Fibroblast of skin of back (primary cell): ENCODE data around the gene NAT16. TPM values are rescaled to one million over a fixed set of nuclear protein-coding genes. Genes with fewer than 3 reads are reported as not detected.

Source experiments
- DNase-seq: peaks from one replicate; pipeline ENCODE4 v3.0.0-alpha.2; 2013
- polyA plus RNA-seq, 2 experiments: library from polyadenylated mRNA; unstranded; fragments of 120-200 nt; gene quantifications; one replicate each; pipeline ENCODE4 v1.2.1, GENCODE V29; 2013; ENCODE audit not compliant: insufficient read length in 2 of 2

The NAT16 gene
- polyA plus RNA-seq (2013, experiment 1 of 2; ENCODE audit: insufficient read length): 0.10 TPM
- 0.17 TPM for polyA plus RNA-seq (2013, experiment 2 of 2; ENCODE audit: insufficient read length)

DNA sequence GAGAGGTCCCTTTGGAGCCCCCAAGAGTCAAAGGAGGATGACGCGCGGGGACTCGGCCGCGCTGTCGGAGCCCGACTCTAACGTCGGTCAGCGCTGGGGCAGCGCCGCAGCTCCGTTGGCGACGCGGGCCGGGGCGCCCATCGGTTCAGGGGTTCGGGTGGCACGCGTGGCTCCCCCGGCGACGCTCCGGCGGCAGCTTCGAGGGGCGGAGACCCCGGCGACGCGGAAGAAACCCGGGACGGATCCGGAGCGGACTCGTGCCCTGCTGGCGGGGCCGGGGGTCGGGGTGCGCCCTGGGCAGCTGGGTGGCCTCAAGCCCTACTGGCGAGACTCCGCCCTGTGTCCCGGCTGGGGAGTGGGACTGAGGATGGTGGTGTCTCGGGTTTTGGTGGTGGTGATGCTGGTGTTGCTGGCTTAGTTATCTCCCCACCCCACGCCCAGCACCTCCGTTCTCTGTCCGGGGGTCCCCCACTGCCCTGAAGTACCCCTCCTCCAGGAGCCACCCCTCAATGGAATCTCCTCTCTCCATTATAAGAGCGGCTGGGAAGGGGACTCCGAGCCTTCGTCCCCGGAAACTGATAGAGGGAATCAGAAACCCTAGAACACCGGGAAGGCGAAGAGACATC, at the start of gene NAT16:
TSS of gene NAT16 (minus strand) at position 164 of the 626 bp plus-strand sequence. CDS start 5,486 bp downstream, outside the sequence.
- DNase-seq: no peak

DNA sequence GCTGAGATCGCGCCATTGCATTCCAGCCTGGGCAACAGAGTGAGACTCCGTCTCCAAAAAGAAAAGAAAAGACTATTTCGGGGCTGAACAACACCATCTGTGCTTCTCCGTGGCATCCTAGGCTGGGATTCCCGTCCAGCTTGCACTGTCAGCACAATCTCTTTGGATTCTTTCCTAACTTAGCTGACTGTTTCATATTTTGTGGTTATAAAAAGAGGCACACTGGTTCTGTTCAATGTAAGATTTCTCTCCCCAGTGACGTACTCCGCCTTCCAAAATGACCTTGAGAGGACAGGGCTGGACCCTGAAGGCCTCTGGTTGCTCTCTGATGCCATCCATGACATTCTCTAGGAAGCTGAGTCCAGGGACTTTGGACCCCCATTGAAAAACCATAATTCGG, 46.6 kb upstream of the NAT16 start:
- DNase-seq: no peak

- no peak for DNase-seq
These were observed 45.6 kb upstream of the NAT16 start for GRCh38 chr7:101225650-101226049.

GRCh38 chr7:101223528-101223927, 43.4 kb upstream of the NAT16 start:
- no peak for DNase-seq

DNA sequence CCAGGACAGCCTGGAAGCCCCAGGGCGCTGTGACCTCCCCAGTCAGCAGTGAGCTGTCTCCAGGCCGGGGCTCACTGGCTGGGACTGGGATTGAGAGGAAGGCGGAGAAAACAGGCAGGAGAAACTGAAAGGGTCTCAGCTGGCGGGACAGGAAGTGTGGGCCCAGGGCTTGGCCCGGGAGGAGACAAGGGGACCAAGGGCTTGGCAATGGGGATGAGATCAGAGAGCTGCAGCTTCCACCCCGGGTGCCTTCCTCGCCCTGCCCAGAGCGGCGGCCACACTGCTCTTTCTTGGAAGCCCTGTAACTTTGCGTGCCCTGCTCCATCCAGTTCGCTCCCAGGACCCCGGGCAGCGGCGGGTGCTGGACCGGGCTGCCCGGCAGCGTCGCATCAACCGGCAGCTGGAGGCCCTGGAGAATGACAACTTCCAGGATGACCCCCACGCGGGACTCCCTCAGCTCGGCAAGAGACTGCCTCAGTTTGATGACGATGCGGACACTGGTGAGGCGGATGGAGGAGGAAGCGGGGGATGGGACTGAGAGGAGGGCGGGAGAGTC, 42.3 kb upstream of the NAT16 start:
- no peak for DNase-seq

- no peak for DNase-seq
These were observed 40.2 kb upstream of the NAT16 start for GRCh38 chr7:101220295-101220694.

GRCh38 chr7:101218236-101219125, 38.4 kb upstream of the NAT16 start:
- no peak for DNase-seq

- peak; percentile 98 for DNase-seq
These were observed 37.5 kb upstream of the NAT16 start, which contains the start of the genes PLOD3 and ZNHIT1 for GRCh38 chr7:101217388-101218235. TSS of gene PLOD3 (minus strand) at chr7:101217581. CDS start at chr7:101217274, 307 bp downstream. TSS of gene ZNHIT1 (plus strand) at chr7:101218165. CDS start at chr7:101218196, 31 bp downstream.

DNA sequence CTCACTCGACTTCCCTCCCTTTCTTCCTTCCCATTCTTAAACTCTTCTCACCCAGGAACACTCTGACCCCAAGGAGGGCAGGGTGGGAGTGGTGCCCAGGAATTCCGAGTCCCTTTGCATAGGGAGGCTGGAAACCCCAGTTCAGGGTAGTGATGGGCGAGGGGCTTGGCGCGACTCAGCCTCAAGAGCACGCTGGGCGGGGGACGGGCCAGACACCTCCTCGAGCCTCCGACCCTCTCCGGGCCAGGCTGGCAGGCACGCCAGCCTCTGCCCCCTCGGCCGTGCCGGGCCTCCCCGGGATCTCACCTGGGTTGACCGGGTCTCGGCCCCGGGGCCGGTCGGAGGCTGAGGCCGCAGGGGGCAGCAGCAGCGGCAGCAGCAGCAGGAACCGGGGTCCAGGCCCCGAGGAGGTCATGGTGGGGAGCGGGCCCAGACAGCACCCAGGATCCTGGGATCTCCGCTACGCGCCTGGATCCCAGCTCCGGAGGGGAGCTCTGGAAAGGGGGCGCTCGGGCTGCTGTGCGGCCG, 36.8 kb upstream of the NAT16 start:
- DNase-seq: no peak

DNA sequence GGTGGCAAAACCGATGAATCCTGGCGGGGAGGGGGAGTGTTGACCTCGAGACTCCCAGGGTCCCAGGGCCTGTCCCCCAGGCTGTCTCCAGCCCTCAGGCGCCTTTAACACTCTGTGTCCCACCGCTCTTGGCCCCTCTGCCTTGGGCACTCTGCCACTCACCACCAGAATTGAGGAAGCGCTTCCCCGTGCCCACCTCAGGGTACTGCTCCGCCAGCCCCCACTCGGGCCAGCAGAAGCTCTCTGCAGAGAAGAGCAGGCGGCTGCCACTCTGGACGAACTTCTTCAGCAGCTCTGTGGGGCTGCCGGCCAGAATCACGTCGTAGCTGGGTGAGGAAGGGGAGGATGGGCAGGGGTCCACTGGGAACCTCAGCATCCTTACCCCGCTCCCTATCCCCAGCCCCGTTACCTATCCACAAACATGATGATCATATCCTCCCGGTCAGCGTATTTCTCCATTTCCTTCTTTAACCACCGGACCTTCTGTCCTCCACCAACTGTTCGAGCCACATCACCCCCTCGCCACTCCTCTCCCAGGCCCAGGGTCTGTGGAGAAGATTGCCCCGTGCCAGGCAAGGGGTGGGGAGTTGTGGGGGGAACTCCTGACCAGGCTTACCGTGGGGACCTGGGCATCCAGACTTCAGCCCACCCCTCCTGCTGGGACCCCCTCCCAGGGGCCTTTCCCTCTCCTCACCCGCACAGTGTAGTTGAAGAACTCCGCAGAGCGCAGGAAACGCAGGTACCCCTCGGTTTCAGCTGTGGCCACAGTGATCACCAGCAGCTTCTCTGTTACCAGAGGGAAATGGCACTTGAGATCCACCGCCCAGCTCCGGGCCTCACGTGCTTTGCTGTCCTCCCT, 36.1 kb upstream of the NAT16 start:
- DNase-seq: peak; percentile 30

- no peak for DNase-seq
These were observed 31.9 kb upstream of the NAT16 start for GRCh38 chr7:101212014-101212413.

DNA sequence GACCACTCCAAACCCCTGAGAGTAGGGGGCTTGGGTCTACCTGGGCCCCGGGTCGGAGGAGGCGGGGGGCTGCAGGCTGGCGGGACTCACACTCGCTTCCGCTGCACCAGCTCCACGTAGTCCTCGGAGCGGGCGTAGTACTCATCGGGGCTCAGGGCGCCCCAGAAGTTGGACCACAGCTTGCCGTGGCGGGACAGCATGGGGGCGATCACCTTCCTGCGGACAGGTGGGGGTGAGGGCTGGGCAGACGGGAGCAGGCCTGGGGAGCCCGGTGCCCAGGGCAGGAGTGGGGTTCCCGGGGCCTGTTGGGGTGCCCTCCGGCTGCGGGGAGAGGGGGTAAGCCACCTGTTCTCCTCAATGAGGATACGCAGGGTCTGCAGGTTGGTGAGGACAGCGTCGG, 31.4 kb upstream of the NAT16 start:
- no peak for DNase-seq

DNA sequence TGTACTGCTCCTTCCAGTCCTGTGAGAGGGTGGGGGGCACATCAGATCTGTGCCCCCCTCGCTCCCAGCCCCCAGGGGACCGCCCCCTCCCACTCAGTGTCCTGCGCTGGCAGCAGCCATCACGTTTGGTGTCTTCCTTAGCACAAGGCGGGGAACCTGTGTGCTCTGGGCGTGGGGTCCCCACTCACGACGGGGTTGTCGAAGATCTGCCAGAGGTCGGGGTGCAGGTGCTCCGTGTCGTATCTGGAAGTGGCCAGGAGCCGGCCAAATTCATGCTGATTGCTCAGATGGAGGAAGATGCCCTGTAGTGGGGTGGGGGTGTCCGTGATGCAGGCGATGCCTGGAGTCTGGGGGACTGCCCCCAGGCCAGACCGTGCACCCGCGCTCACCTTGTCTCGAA, 30.1 kb upstream of the NAT16 start:
- no peak for DNase-seq

DNA sequence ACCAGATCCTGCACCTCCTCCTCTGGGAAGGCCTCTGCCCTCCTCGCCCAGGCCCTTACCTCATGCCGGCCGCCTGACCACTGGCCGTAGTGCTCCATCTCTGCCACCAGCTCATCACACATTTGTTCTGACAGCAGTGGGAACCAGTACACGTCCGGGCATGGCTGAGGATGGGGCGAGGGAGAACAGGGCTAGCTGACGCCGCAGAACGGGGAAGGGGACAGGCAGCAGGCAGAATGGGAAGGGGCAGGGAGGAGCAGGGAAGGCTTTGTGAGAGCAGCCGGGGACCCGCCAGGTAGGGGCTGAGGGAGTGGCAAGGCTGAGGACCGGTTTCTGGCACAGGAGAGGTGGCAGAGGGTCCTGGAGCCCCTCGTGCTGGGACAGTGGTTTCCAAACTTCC, 28.7 kb upstream of the NAT16 start:
- DNase-seq: no peak

DNA sequence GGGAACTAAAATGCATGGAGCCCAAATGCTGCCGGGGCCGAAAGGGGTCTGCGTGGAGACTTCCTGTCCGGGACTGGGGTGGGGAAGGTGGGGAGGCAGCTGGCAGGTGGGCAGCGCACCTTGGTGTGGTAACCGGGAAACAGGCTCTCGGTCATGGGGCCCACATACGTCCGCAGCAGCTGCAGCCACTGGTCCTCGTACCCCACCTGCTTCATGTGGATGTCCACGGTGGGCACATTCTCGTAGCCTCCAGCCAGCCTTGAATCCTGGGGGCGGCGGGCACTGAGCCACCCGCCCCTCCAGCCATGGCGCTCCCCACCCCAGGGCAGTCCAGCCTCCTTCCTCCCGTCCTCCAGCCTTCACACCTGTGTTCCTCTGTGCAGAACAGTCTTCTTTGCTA, 27.4 kb upstream of the NAT16 start:
- no peak for DNase-seq

- DNase-seq: no peak
These were observed 26.6 kb upstream of the NAT16 start for GRCh38 chr7:101206665-101207042.

GRCh38 chr7:101205901-101206664, 26.0 kb upstream of the NAT16 start:
- no peak for DNase-seq

DNA sequence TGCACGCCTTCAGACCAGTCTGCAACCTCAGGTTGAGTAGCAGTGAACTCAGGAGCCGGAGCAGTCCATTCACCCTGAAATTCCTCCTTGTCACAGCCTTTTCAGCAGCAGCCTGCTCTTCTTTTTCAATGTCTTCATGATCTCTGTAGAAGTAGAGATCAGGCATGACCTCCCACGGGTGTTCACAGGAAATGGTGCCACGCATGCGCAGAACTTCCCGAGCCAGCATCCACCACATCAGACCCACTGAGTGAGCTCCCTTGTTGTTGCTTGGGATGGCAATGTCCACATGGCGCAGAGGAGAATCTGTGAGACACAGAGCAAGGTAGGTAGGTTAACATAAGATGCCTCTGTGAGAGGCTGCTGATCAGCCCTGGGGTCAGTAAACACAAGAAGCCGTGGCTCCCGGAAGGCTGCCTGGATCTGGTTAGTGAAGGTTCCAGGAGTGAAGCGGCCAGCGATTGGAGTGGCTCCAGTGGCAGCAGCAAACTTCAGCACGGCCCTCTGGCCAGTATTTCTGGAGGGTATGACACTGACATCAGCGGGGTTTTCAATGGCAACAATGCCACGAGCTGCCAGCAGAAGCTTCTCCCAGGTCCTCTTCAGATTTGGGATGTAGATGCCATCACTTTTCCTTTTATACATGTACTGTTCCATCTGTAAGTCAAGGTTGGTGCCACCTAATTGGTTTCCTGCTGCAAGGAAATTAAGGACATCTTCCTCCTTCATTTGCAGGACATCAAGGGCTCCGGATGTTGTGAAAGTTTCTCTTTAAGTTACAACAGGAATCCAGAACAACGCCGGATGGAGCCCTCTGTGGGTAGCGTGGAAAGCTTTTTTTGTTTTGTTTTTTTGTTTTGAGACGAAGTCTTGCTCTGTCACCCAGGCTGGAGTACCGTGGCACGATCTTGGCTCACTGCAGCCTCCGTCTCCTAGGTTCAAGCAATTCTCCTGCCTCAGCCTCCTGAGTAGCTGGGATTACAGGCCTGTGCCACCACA, 23.9 kb upstream of the NAT16 start:
- DNase-seq: peak; percentile 13

- no peak for DNase-seq
These were observed 22.5 kb upstream of the NAT16 start for GRCh38 chr7:101202603-101202918.
